Pons (tissue), 1 donor: ENCODE measurements around the gene SNX20.

ENCODE experiments used
- DNase-seq: peaks from one replicate; pipeline ENCODE4 v3.0.0-alpha.2; 2016; ENCODE audit warnings: low spot score

Gene SNX20

GRCh38 chr16:50657241-50657640 lies 23.9 kb downstream of the SNX20 start:
- no peak for DNase-seq

GRCh38 chr16:50655558-50656055 lies 25.5 kb downstream of the SNX20 start:
- no peak for DNase-seq

- DNase-seq, result no peak
These were observed 27.2 kb downstream of the SNX20 start for GRCh38 chr16:50653633-50654519.

- no peak for DNase-seq
These were observed 28.2 kb downstream of the SNX20 start for GRCh38 chr16:50652836-50653425.

GRCh38 chr16:50651835-50652438 lies 29.2 kb downstream of the SNX20 start:
- DNase-seq, result no peak

- DNase-seq, result no peak
These were observed 34.8 kb downstream of the SNX20 start for GRCh38 chr16:50646345-50646744.

GRCh38 chr16:50645563-50646220 lies 35.4 kb downstream of the SNX20 start:
- no peak for DNase-seq

- DNase-seq, result peak; percentile 31
These were observed 36.4 kb downstream of the SNX20 start for GRCh38 chr16:50644729-50645128.

GRCh38 chr16:50644245-50644644 lies 36.9 kb downstream of the SNX20 start:
- no peak for DNase-seq

GRCh38 chr16:50643192-50643591 lies 37.9 kb downstream of the SNX20 start:
- DNase-seq, result no peak

GRCh38 chr16:50642349-50642748 lies 38.8 kb downstream of the SNX20 start:
- no peak for DNase-seq

GRCh38 chr16:50641818-50642187 lies 39.3 kb downstream of the SNX20 start:
- DNase-seq, result no peak

GRCh38 chr16:50640919-50641817 lies 39.9 kb downstream of the SNX20 start:
- no peak for DNase-seq

- DNase-seq, result no peak
These were observed 40.7 kb downstream of the SNX20 start for GRCh38 chr16:50640391-50640790.

- no peak for DNase-seq
These were observed 42.1 kb downstream of the SNX20 start for GRCh38 chr16:50638816-50639670.

GRCh38 chr16:50637716-50638602 lies 43.2 kb downstream of the SNX20 start:
- DNase-seq, result no peak

GRCh38 chr16:50636753-50637374 lies 44.2 kb downstream of the SNX20 start:
- DNase-seq, result no peak

- DNase-seq, result no peak
These were observed 45.4 kb downstream of the SNX20 start for GRCh38 chr16:50635505-50636392.
